Measurements from ENCODE around the gene AQP3.

Gene AQP3

DNA sequence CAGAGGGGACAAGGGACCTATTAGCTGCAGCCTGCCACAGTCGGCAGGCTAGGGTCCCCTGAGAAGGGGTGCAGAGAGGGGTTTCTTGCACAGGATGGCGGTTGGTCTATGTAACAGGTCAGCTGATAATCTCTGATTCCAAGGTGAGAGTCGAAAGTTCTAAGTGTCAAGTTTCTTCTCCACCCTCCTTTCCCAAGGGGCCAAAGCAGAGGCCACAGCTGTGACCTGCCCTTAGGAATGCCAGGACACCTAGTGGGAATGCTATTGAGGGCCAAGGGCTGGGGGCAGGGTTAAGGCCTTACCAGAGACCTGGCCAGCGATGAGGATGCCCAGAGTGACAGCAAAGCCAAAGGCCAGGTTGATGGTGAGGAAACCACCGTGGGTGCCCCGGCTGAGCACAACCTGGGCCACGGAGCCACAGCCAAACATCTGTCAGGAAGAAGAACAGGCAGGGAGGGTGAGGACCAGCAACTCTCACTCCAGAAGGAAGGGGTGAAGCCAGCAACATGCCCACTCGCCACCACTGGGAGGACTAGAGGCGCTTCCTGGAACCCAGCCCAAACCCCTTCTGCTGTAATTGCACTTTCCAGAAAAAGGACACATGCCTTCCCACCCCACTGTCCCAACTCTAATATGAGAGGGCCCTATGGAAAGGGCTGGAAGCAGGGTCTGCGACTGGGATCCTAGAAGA lies 3.8 kb downstream of the AQP3 start:
- H3K9me3 ChIP-seq (ENCODE audit: control insufficient read depth in 5 of 5, low read length in 5 of 5): no peaks in the 10 kb centered on the region
- no peak overlapping the region for H3K4me3 ChIP-seq (ENCODE audit: low read depth in 1 of 5, low read length in 5 of 5)
- no peak overlapping the region for H3K27ac ChIP-seq (ENCODE audit: low read depth, low read length)
- no peak overlapping the region for H3K9ac ChIP-seq (ENCODE audit: low read length in 5 of 5)
- peaks cover 0 to 10% (median 6%) of the 10 kb centered on the region in 5 donors for H3K27me3 ChIP-seq (ENCODE audit: control insufficient read depth in 5 of 5, insufficient read depth in 4 of 5, low read length in 5 of 5)
- H3K4me1 ChIP-seq (ENCODE audit: control insufficient read depth in 5 of 5, insufficient read depth in 5 of 5, low read length in 5 of 5): peaks cover 2 to 30% (median 17%) of the 10 kb centered on the region in 5 donors
- no peaks in the 10 kb centered on the region for H3K36me3 ChIP-seq (ENCODE audit: control insufficient read depth in 5 of 5, insufficient read depth in 5 of 5, low read length in 5 of 5)

DNA sequence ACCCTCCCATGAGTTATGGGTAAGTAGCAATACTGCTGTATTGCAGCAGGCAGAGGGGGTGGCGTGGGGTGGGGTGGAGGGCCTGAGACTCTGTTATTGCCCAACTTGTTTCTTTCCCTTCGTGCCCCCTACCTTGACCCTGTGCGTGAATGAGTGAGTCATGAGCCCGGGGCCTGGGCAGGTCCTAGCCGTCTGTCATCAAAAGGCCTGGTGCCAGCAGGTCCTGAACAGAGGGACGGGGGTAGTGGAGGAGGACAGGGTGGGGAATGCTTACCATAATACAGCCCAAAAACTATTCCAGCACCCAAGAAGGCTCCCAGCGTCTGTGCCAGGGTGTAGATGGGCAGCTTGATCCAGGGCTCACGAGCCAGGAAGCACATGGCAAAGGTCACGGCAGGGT lies 4.3 kb downstream of the AQP3 start:
- Histone ChIP-seq H3K4me3 (ENCODE audit: low read depth in 1 of 5, low read length in 5 of 5) (no peak overlapping the region), H3K27me3 (ENCODE audit: control insufficient read depth in 5 of 5, insufficient read depth in 4 of 5, low read length in 5 of 5) (peaks cover 0 to 7% (median 4%) of the 10 kb centered on the region in 5 donors), H3K9ac (ENCODE audit: low read length in 5 of 5) (no peak overlapping the region), H3K4me1 (ENCODE audit: control insufficient read depth in 5 of 5, insufficient read depth in 5 of 5, low read length in 5 of 5) (peaks cover 2 to 28% (median 14%) of the 10 kb centered on the region in 5 donors), H3K27ac (ENCODE audit: low read depth, low read length) (no peak overlapping the region), H3K9me3 (ENCODE audit: control insufficient read depth in 5 of 5, low read length in 5 of 5) (no peaks in the 10 kb centered on the region), H3K36me3 (ENCODE audit: control insufficient read depth in 5 of 5, insufficient read depth in 5 of 5, low read length in 5 of 5) (no peaks in the 10 kb centered on the region)

DNA sequence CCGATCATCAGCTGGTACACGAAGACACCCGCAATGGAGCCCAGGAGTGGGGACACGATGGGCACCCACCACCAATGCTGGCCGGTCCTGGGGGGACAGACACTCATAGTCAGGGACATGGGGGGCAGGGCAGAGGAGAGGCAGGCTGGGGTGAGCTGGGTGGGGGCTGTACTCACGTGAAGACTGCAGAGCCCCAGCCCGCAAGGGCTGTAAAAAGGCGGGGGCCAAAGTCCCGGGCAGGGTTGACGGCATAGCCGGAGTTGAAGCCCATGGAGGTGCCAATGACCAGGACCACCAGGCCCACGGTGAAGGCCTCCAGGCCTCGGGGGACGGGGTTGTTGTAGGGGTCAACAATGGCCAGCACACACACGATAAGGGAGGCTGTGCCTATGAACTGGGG lies 5.3 kb downstream of the AQP3 start:
- Histone ChIP-seq H3K27me3 (ENCODE audit: control insufficient read depth in 5 of 5, insufficient read depth in 4 of 5, low read length in 5 of 5) (peaks cover 0 to 5% (median 0%) of the 10 kb centered on the region in 5 donors), H3K27ac (ENCODE audit: low read depth, low read length) (no peak overlapping the region), H3K4me1 (ENCODE audit: control insufficient read depth in 5 of 5, insufficient read depth in 5 of 5, low read length in 5 of 5) (peaks cover 0 to 20% (median 7%) of the 10 kb centered on the region in 5 donors)

DNA sequence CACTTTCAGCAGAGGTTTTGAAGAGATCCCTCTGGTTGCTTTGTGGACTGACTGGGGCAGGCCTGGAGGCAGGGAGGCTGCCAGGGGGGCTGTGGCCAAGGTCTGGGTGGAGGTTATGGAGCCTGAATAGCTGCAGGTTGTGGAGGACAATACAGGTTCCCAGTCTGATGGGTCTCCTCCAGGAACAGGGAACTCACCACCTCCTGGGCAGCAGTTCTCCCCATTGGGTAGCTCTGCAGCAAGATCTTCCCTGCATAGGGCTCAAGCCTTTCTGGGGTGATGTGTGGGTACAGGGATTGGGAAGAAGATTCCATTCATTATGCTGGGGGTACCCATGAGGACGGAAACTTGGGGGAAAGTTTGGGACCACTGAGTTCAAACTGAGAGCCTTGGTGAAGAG lies 6.8 kb downstream of the AQP3 start:
- no peaks in the 10 kb centered on the region for H3K36me3 ChIP-seq (ENCODE audit: control insufficient read depth in 5 of 5, insufficient read depth in 5 of 5, low read length in 5 of 5)
- H3K4me1 ChIP-seq (ENCODE audit: control insufficient read depth in 5 of 5, insufficient read depth in 5 of 5, low read length in 5 of 5): peaks cover 0 to 23% (median 7%) of the 10 kb centered on the region in 5 donors
- no peak overlapping the region for H3K4me3 ChIP-seq (ENCODE audit: low read depth in 1 of 5, low read length in 5 of 5)
- H3K9ac ChIP-seq (ENCODE audit: low read length in 5 of 5): no peak overlapping the region
- no peak overlapping the region for H3K27ac ChIP-seq (ENCODE audit: low read depth, low read length)
- H3K9me3 ChIP-seq (ENCODE audit: control insufficient read depth in 5 of 5, low read length in 5 of 5): no peaks in the 10 kb centered on the region
- H3K27me3 ChIP-seq (ENCODE audit: control insufficient read depth in 5 of 5, insufficient read depth in 4 of 5, low read length in 5 of 5): peaks cover 2 to 8% (median 5%) of the 10 kb centered on the region in 5 donors

More for the DNA sequence above, 5.3 kb downstream of the AQP3 start:
- Histone ChIP-seq H3K9ac (ENCODE audit: low read length in 5 of 5) (no peak overlapping the region), H3K36me3 (ENCODE audit: control insufficient read depth in 5 of 5, insufficient read depth in 5 of 5, low read length in 5 of 5) (no peaks in the 10 kb centered on the region), H3K4me3 (ENCODE audit: low read depth in 1 of 5, low read length in 5 of 5) (no peak overlapping the region), H3K9me3 (ENCODE audit: control insufficient read depth in 5 of 5, low read length in 5 of 5) (no peaks in the 10 kb centered on the region)

DNA sequence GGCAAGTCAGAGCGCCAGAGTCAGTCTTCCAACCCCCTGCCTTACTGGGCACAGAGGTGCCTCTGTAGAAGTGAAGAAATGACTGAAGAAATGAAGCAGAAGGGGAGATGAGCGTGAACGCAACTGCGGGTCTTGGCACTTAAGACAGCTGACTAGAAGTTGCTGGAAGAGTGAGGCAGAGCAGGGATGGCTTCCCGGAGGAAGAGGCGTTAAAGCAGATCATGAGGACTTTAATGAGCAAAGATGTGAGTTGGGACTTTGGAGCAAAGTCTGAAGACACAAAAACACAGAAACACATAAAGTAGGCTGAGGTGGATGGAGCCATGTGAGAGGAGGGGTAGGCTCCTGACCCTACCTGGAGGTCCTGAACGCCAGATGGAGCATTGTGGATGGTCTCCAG lies 7.2 kb downstream of the AQP3 start:
- H3K27ac ChIP-seq (ENCODE audit: low read depth, low read length): no peak overlapping the region
- no peaks in the 10 kb centered on the region for H3K36me3 ChIP-seq (ENCODE audit: control insufficient read depth in 5 of 5, insufficient read depth in 5 of 5, low read length in 5 of 5)
- H3K4me1 ChIP-seq (ENCODE audit: control insufficient read depth in 5 of 5, insufficient read depth in 5 of 5, low read length in 5 of 5): peaks cover 0 to 23% (median 7%) of the 10 kb centered on the region in 5 donors
- no peaks in the 10 kb centered on the region for H3K9me3 ChIP-seq (ENCODE audit: control insufficient read depth in 5 of 5, low read length in 5 of 5)
- H3K27me3 ChIP-seq (ENCODE audit: control insufficient read depth in 5 of 5, insufficient read depth in 4 of 5, low read length in 5 of 5): peaks cover 4 to 9% (median 6%) of the 10 kb centered on the region in 5 donors
- no peak overlapping the region for H3K4me3 ChIP-seq (ENCODE audit: low read depth in 1 of 5, low read length in 5 of 5)
- no peak overlapping the region for H3K9ac ChIP-seq (ENCODE audit: low read length in 5 of 5)

DNA sequence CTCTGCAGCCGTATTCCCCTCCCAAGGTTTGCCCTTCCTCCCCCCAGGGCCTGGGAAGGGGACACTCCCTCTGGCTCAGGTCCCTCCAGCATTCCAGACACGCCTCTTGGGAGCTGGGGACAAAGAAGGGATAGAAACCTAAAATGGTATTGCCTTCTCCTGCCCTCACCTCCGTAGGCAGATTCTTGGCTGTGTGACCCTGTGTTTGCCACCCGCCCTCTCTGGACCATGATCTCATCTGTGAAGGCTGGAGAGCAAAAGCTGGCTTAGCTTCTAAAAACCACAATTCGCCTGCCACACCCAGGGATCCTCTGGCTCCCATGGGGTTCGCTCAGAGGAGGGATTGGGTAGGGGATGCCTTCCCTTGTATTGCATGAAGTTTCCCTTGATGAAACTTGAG lies 7.7 kb downstream of the AQP3 start:
- Histone ChIP-seq H3K27ac (ENCODE audit: low read depth, low read length) (no peak overlapping the region), H3K36me3 (ENCODE audit: control insufficient read depth in 5 of 5, insufficient read depth in 5 of 5, low read length in 5 of 5) (no peaks in the 10 kb centered on the region), H3K9ac (ENCODE audit: low read length in 5 of 5) (no peak overlapping the region), H3K27me3 (ENCODE audit: control insufficient read depth in 5 of 5, insufficient read depth in 4 of 5, low read length in 5 of 5) (peaks cover 5 to 13% (median 9%) of the 10 kb centered on the region in 5 donors), H3K4me3 (ENCODE audit: low read depth in 1 of 5, low read length in 5 of 5) (no peak overlapping the region), H3K4me1 (ENCODE audit: control insufficient read depth in 5 of 5, insufficient read depth in 5 of 5, low read length in 5 of 5) (peaks cover 0 to 23% (median 7%) of the 10 kb centered on the region in 5 donors), H3K9me3 (ENCODE audit: control insufficient read depth in 5 of 5, low read length in 5 of 5) (no peaks in the 10 kb centered on the region)

DNA sequence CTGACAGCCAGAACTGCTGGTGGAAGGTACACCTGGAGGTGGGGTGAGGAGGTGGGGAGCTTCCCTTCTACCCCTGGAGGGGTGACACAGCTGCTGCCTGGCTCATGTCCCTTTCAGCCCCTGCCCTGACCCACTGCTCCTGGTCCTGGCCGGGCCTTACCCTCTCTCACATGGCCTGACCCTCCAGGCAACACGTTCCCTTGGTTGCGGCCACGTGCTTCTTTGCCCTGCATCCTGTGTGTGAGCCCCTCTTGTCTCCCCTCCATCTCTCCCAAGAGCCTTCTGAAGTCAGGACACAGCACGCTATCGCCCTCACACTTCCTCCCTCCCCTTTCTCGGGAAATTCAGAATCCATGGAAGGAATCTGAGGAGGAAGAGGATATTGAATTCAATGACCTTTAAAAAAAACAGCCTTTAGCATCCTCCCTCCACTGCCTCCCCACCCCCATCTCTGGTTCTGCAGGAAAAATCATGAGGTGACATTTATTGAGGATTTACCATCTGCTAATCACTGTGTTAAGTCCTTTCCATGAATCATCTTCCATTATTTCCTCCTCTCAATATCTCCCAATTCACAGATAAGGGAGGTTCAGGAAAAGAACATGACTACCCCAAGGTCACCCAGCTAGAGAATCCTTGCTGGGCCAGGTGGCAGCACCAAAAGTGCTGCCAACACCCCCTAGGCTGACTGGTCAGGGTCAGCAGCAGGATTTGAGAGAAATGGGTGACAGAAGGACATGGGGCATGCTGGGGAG lies 8.3 kb downstream of the AQP3 start:
- Histone ChIP-seq H3K9ac (ENCODE audit: low read length in 5 of 5) (no peak overlapping the region), H3K9me3 (ENCODE audit: control insufficient read depth in 5 of 5, low read length in 5 of 5) (no peaks in the 10 kb centered on the region), H3K36me3 (ENCODE audit: control insufficient read depth in 5 of 5, insufficient read depth in 5 of 5, low read length in 5 of 5) (no peaks in the 10 kb centered on the region), H3K27ac (ENCODE audit: low read depth, low read length) (no peak overlapping the region), H3K4me3 (ENCODE audit: low read depth in 1 of 5, low read length in 5 of 5) (no peak overlapping the region), H3K27me3 (ENCODE audit: control insufficient read depth in 5 of 5, insufficient read depth in 4 of 5, low read length in 5 of 5) (peaks cover 5 to 14% (median 13%) of the 10 kb centered on the region in 5 donors), H3K4me1 (ENCODE audit: control insufficient read depth in 5 of 5, insufficient read depth in 5 of 5, low read length in 5 of 5) (peaks cover 0 to 23% (median 7%) of the 10 kb centered on the region in 5 donors)

DNA sequence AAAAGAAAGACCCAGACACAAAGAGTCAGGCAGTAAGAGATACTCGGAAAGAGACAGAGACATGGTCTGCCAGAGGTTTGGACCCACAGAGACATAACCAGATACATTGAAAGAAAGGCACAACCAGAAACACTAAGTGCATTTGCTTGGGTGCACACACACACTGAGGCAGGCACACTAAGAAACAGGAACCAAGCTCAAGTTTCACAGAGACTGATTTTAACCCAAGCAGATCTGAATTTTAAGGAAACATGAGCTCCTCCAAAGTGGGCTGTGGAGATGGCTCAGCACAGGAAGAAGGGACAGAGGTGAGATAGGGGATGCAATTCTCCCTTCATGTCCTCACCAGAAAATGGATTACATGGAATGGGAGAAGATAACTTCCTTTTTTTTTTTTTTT lies 9.5 kb downstream of the AQP3 start:
- H3K4me1 ChIP-seq (ENCODE audit: control insufficient read depth in 5 of 5, insufficient read depth in 5 of 5, low read length in 5 of 5): peaks cover 0 to 23% (median 7%) of the 10 kb centered on the region in 5 donors
- no peak overlapping the region for H3K27ac ChIP-seq (ENCODE audit: low read depth, low read length)
- no peak overlapping the region for H3K4me3 ChIP-seq (ENCODE audit: low read depth in 1 of 5, low read length in 5 of 5)
- H3K27me3 ChIP-seq (ENCODE audit: control insufficient read depth in 5 of 5, insufficient read depth in 4 of 5, low read length in 5 of 5): peaks cover 3 to 14% (median 13%) of the 10 kb centered on the region in 5 donors
- H3K36me3 ChIP-seq (ENCODE audit: control insufficient read depth in 5 of 5, insufficient read depth in 5 of 5, low read length in 5 of 5): no peaks in the 10 kb centered on the region
- no peak overlapping the region for H3K9ac ChIP-seq (ENCODE audit: low read length in 5 of 5)
- H3K9me3 ChIP-seq (ENCODE audit: control insufficient read depth in 5 of 5, low read length in 5 of 5): no peaks in the 10 kb centered on the region

DNA sequence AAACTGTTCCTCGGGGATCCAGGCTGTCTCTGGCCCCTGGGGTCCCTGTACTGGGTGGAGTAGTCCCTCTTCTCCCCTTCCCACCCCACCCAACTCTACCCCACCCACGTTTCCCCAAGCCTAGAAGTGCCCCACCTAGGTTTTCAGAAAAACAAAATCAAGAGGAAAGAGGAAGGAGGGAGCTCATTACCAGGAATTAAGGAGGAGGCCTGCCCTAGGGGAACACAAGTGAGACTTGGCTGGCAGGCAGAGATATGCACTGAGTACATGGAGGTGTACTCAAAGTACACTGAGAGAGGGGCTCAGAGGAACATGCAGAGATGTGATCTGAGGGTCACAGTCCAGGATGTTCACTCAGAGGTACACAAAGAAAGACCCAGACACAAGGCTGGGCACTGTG lies 10.2 kb downstream of the AQP3 start:
- no peak overlapping the region for H3K9ac ChIP-seq (ENCODE audit: low read length in 5 of 5)
- H3K4me3 ChIP-seq (ENCODE audit: low read depth in 1 of 5, low read length in 5 of 5): no peak overlapping the region
- peaks cover 3 to 14% (median 13%) of the 10 kb centered on the region in 5 donors for H3K27me3 ChIP-seq (ENCODE audit: control insufficient read depth in 5 of 5, insufficient read depth in 4 of 5, low read length in 5 of 5)
- peaks cover 0 to 23% (median 7%) of the 10 kb centered on the region in 5 donors for H3K4me1 ChIP-seq (ENCODE audit: control insufficient read depth in 5 of 5, insufficient read depth in 5 of 5, low read length in 5 of 5)
- no peak overlapping the region for H3K27ac ChIP-seq (ENCODE audit: low read depth, low read length)
- H3K9me3 ChIP-seq (ENCODE audit: control insufficient read depth in 5 of 5, low read length in 5 of 5): no peaks in the 10 kb centered on the region
- no peaks in the 10 kb centered on the region for H3K36me3 ChIP-seq (ENCODE audit: control insufficient read depth in 5 of 5, insufficient read depth in 5 of 5, low read length in 5 of 5)

DNA sequence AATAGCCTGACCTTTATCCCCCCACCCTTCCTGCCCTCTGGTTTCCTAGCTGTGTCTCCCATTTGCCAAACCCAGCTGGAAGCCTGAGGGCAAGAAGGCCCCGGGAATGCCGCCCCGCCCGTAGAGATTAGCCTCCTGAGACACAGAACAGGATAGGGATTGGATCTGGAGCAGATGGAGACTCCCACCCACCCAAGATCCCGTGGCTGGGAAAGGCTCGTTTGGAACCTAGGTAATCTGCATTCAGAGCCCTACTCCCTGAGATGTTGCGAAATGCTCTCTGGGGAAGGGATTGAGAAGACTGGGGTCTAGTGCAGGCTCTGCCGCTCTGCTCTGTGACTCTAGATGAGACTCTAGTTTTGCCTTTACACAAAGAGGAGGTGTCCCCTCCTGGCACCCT lies 10.9 kb downstream of the AQP3 start:
- no peaks in the 10 kb centered on the region for H3K36me3 ChIP-seq (ENCODE audit: control insufficient read depth in 5 of 5, insufficient read depth in 5 of 5, low read length in 5 of 5)
- H3K27ac ChIP-seq (ENCODE audit: low read depth, low read length): no peak overlapping the region
- H3K9ac ChIP-seq (ENCODE audit: low read length in 5 of 5): no peak overlapping the region
- peaks cover 0 to 23% (median 7%) of the 10 kb centered on the region in 5 donors for H3K4me1 ChIP-seq (ENCODE audit: control insufficient read depth in 5 of 5, insufficient read depth in 5 of 5, low read length in 5 of 5)
- peaks cover 3 to 14% (median 13%) of the 10 kb centered on the region in 5 donors for H3K27me3 ChIP-seq (ENCODE audit: control insufficient read depth in 5 of 5, insufficient read depth in 4 of 5, low read length in 5 of 5)
- no peaks in the 10 kb centered on the region for H3K9me3 ChIP-seq (ENCODE audit: control insufficient read depth in 5 of 5, low read length in 5 of 5)
- no peak overlapping the region for H3K4me3 ChIP-seq (ENCODE audit: low read depth in 1 of 5, low read length in 5 of 5)
